Neural cell (in vitro differentiated cells): ENCODE results near the gene DPF3. TPM values are rescaled to one million over a fixed set of nuclear protein-coding genes. Genes with fewer than 3 reads are reported as not detected.

Experiments used
- H2AFZ ChIP-seq: fragments of 200-600, 300-800 bp; sonication (generic), shearing (Covaris generic); 2 replicates; pipeline ENCODE4 v1.6.0; 2014; ENCODE audit warnings: low read depth, mild to moderate bottlenecking, antibody characterized with exemption, low read length, moderate library complexity
- H3F3A ChIP-seq: fragments of 200-600 bp; shearing (Covaris generic); 2 replicates; pipeline ENCODE4 v1.6.1; 2016; ENCODE audit warnings: mild to moderate bottlenecking, moderate library complexity, mixed read lengths, antibody characterized with exemption, low read length; ENCODE audit not compliant: insufficient read depth, poor library complexity, severe bottlenecking
- H3K27ac ChIP-seq: fragments of 200-600, 300-800 bp; sonication (generic), shearing (Covaris generic); 2 replicates; pipeline ENCODE4 v1.5.1; 2014; ENCODE audit warnings: mild to moderate bottlenecking, low read length, moderate library complexity
- H3K27me3 ChIP-seq: fragments of 300-800, 200-600 bp; sonication (generic), shearing (Covaris generic); 2 replicates; pipeline ENCODE4 v1.6.0; 2014; ENCODE audit warnings: mild to moderate bottlenecking, low read depth, low read length, moderate library complexity; ENCODE audit not compliant: insufficient read depth
- H3K36me3 ChIP-seq: fragments of 300-800, 200-600 bp; sonication (generic), shearing (Covaris generic); 2 replicates; pipeline ENCODE4 v1.5.1; 2014; ENCODE audit warnings: mild to moderate bottlenecking, antibody characterized with exemption, low read length, moderate library complexity; ENCODE audit not compliant: insufficient read depth
- H3K4me2 ChIP-seq: fragments of 300-800, 200-600 bp; sonication (generic), shearing (Covaris generic); 2 replicates; pipeline ENCODE4 v1.6.0; 2014; ENCODE audit warnings: mild to moderate bottlenecking, low read length
- H3K4me3 ChIP-seq: fragments of 300-800, 200-600 bp; sonication (generic), shearing (Covaris generic); 2 replicates; pipeline ENCODE4 v1.5.1; 2014; ENCODE audit warnings: mild to moderate bottlenecking, low read length, moderate library complexity
- H3K79me2 ChIP-seq: fragments of 200-600 bp; shearing (Covaris generic); replicated peaks from 2 replicates; pipeline ENCODE4 v1.6.0; 2014; ENCODE audit warnings: mild to moderate bottlenecking, low read length, moderate library complexity; ENCODE audit not compliant: insufficient read depth
- H3K9ac ChIP-seq: fragments of 300-800, 200-600 bp; sonication (generic), shearing (Covaris generic); 2 replicates; pipeline ENCODE4 v1.6.1; 2016; ENCODE audit warnings: mild to moderate bottlenecking, low read length, mixed read lengths
- H3K9me2 ChIP-seq: fragments of 200-600 bp; shearing (Covaris generic); 2 replicates; pipeline ENCODE4 v1.6.1; 2016; ENCODE audit warnings: mild to moderate bottlenecking, low read length, mixed read lengths; ENCODE audit not compliant: insufficient read depth
- H3K9me3 ChIP-seq: fragments of 200-600, 300-800 bp; sonication (generic), shearing (Covaris generic); 2 replicates; pipeline ENCODE4 v1.6.1; 2016; ENCODE audit warnings: mild to moderate bottlenecking, mixed run types, low read length, moderate library complexity, mixed read lengths
- H4K20me1 ChIP-seq: fragments of 200-600 bp; shearing (Covaris generic); 2 replicates; pipeline ENCODE4 v1.6.1; 2016; ENCODE audit warnings: mild to moderate bottlenecking, mixed run types; ENCODE audit not compliant: insufficient read depth
- CTCF ChIP-seq: fragments of 450-650 bp; IDR thresholded peaks from 2 replicates; pipeline ENCODE4 v1.5.1; 2014; ENCODE audit warnings: antibody characterized with exemption, mild to moderate bottlenecking, moderate library complexity; ENCODE audit not compliant: poor library complexity, severe bottlenecking
- EP300 ChIP-seq: fragments of 450-650 bp; conservative IDR thresholded peaks from 2 replicates; pipeline ENCODE4 v1.6.1; 2014; ENCODE audit warnings: antibody characterized with exemption, mild to moderate bottlenecking, moderate library complexity; ENCODE audit not compliant: poor library complexity, severe bottlenecking
- EZH2 ChIP-seq: fragments of 200-600, 300-800 bp; shearing (Covaris generic), sonication (generic); IDR thresholded peaks from 2 replicates; pipeline ENCODE4 v1.6.1; 2014; ENCODE audit warnings: antibody characterized with exemption, low read length, borderline replicate concordance, mild to moderate bottlenecking; ENCODE audit not compliant: insufficient read depth, poor library complexity, severe bottlenecking
- MXI1 ChIP-seq: fragments of 450-650 bp; conservative IDR thresholded peaks from 2 replicates; pipeline ENCODE4 v1.6.1; 2014; ENCODE audit warnings: antibody characterized with exemption, mild to moderate bottlenecking; ENCODE audit not compliant: poor library complexity, severe bottlenecking
- POLR2AphosphoS5 ChIP-seq: IDR thresholded peaks from 2 replicates; pipeline ENCODE4 v1.6.1; 2012
- RAD21 ChIP-seq: fragments of 450-650 bp; conservative IDR thresholded peaks from 2 replicates; pipeline ENCODE4 v1.6.1; 2014; ENCODE audit warnings: antibody characterized with exemption, mild to moderate bottlenecking, moderate library complexity
- REST ChIP-seq: IDR thresholded peaks from 2 replicates; pipeline ENCODE4 v1.6.1; 2012; ENCODE audit warnings: borderline replicate concordance
- SMC3 ChIP-seq: fragments of 450-650 bp; conservative IDR thresholded peaks from 2 replicates; pipeline ENCODE4 v1.6.1; 2014; ENCODE audit warnings: antibody characterized with exemption, mild to moderate bottlenecking, moderate library complexity; ENCODE audit not compliant: poor library complexity
- TAF1 ChIP-seq: IDR thresholded peaks from 2 replicates; pipeline ENCODE4 v1.6.1; 2012; ENCODE audit warnings: low read depth
- polyA plus RNA-seq: library from polyadenylated mRNA; depleted of rRNA; stranded (reverse); fragments of >200 nt; gene quantifications from 2 replicates; pipeline ENCODE4 v1.2.3, GENCODE V29; 2014

DPF3 gene
- polyA plus RNA-seq, 1 donor from 2014 or later: 2.9 TPM

GRCh38 chr14:72882047-72882446 is 11.9 kb downstream of the DPF3 start:
- H3K27ac ChIP-seq: no peak overlapping the region
- H3K27me3 ChIP-seq: no peaks in the 10 kb centered on the region
- no peaks in the 10 kb centered on the region for H3K9me2 ChIP-seq
- H3K4me2 ChIP-seq: no peak overlapping the region
- H3K9ac ChIP-seq: no peak overlapping the region
- H3F3A ChIP-seq: no peaks in the 10 kb centered on the region
- no peaks in the 10 kb centered on the region for H3K36me3 ChIP-seq
- no peaks in the 10 kb centered on the region for H4K20me1 ChIP-seq
- TF ChIP-seq MXI1 (no peak), POLR2AphosphoS5 (no peak), SMC3 (no peak), TAF1 (no peak), EP300 (no peak), RAD21 (no peak), EZH2 (no peak), REST (no peak), CTCF (no peak)
- no peak overlapping the region for H3K4me3 ChIP-seq
- H2AFZ ChIP-seq: no peak overlapping the region
- H3K79me2 ChIP-seq: no peaks in the 10 kb centered on the region
- H3K9me3 ChIP-seq: no peaks in the 10 kb centered on the region

GRCh38 chr14:72881543-72881942 is 12.4 kb downstream of the DPF3 start:
- no peak overlapping the region for H3K27ac ChIP-seq
- H3K79me2 ChIP-seq: no peaks in the 10 kb centered on the region

More at GRCh38 chr14:72881543-72881942, 12.4 kb downstream of the DPF3 start:
- H3K27me3 ChIP-seq: no peaks in the 10 kb centered on the region
- no peaks in the 10 kb centered on the region for H3F3A ChIP-seq
- H3K36me3 ChIP-seq: no peaks in the 10 kb centered on the region
- no peaks in the 10 kb centered on the region for H3K9me2 ChIP-seq
- H2AFZ ChIP-seq: no peak overlapping the region
- no peak overlapping the region for H3K9ac ChIP-seq
- no peaks in the 10 kb centered on the region for H4K20me1 ChIP-seq
- no peak overlapping the region for H3K4me2 ChIP-seq
- no peaks in the 10 kb centered on the region for H3K9me3 ChIP-seq
- H3K4me3 ChIP-seq: no peak overlapping the region
- TF ChIP-seq CTCF: no peak
- no peak for TF ChIP-seq SMC3
- TF ChIP-seq POLR2AphosphoS5: no peak
- TF ChIP-seq REST: no peak
- no peak for TF ChIP-seq RAD21
- no peak for TF ChIP-seq MXI1
- no peak for TF ChIP-seq EZH2
- TF ChIP-seq EP300: no peak
- TF ChIP-seq TAF1: no peak
